Fibroblast of villous mesenchyme (primary cell): ENCODE results near the gene RFX1. TPM values are rescaled to one million over a fixed set of nuclear protein-coding genes. Genes with fewer than 3 reads are reported as not detected.

ENCODE experiments used
- DNase-seq: peaks from one replicate; pipeline ENCODE4 v3.0.0-alpha.2; 2010; ENCODE audit warnings: low read depth
- H3K4me3 ChIP-seq: 2 replicates; pipeline ENCODE4 v1.5.1; 2011; ENCODE audit warnings: low read depth, mild to moderate bottlenecking, low read length
- total RNA-seq: library from RNA; depleted of rRNA; stranded (reverse); fragments of >200 nt; gene quantifications from 2 replicates; pipeline ENCODE4 v1.2.3, GENCODE V29; 2012
- TF ChIP-seq, protein P1 (sequence below): IDR thresholded peaks from 2 replicates; pipeline ENCODE4 v1.5.1; 2012; ENCODE audit warnings: low read depth, mild to moderate bottlenecking, low read length; ENCODE audit not compliant: insufficient read depth

RFX1 gene
- total RNA-seq, 1 donor, result 2.6 TPM

DNA sequence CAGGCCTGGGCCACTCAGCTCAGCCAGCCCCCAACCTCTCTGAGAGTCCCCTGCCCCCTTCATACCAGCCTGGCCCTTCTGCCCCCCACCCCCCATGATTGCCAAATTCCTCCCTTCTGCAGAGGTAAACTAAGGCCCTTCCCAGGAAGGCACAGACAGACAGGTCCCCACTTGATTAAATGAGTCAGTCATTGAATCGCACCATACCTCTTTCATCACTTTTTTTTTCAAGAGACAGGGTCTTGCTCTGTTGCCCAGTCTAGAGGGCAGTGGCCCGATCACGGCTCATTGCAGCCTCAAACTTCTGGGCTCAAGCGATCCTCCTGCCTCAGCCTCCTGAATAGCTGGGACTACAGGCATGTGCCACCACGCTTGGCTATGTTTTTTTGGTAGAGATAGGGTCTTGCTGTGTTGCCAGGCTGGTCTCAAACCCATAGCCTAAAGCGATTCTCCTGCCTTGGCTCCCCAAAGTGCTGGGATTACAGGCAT, 73.9 kb downstream of the RFX1 start:
- TF ChIP-seq, protein P1, sequence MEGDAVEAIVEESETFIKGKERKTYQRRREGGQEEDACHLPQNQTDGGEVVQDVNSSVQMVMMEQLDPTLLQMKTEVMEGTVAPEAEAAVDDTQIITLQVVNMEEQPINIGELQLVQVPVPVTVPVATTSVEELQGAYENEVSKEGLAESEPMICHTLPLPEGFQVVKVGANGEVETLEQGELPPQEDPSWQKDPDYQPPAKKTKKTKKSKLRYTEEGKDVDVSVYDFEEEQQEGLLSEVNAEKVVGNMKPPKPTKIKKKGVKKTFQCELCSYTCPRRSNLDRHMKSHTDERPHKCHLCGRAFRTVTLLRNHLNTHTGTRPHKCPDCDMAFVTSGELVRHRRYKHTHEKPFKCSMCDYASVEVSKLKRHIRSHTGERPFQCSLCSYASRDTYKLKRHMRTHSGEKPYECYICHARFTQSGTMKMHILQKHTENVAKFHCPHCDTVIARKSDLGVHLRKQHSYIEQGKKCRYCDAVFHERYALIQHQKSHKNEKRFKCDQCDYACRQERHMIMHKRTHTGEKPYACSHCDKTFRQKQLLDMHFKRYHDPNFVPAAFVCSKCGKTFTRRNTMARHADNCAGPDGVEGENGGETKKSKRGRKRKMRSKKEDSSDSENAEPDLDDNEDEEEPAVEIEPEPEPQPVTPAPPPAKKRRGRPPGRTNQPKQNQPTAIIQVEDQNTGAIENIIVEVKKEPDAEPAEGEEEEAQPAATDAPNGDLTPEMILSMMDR, result no peak
- no peak overlapping the region for H3K4me3 ChIP-seq
- DNase-seq, result no peak

DNA sequence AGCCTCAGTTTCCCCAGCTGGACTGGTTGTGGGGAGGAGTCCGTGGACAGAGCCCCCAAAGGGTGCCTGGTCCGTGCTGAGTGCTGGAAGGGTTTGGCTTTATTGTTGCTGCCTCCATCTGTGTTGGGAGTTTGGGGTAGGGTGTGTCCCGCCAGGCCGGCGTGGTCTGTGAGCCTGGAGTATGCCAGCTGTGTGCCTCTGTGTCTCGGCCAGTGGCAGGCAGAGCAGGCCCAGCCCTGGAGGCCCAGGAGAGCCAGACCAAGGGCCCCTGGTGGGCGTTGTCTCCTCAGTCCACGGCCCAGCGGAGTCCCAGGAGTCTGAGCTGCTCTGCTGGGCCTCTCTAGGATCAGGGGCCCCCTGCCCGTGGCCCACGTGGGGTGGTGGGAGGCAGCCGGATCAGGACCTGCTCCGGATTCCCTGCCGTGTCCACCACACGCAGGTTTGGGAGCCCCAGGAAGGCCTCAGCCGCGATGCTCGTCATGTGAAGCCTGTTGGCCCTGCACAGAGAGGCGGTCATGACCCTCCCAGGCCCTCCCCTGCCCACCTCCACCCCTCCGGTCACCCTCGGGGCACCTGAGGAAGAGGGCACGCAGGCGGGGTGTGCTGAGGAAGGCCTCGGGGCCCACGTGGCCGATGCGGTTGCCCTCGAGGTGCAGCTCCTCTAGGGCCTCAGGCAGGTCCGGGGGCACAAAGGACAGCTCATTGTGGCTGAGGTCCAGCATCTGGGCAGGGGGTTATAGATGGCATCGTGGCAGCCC, 74.5 kb downstream of the RFX1 start:
- DNase-seq, result no peak
- no peak overlapping the region for H3K4me3 ChIP-seq
- TF ChIP-seq, protein P1, result no peak

DNA sequence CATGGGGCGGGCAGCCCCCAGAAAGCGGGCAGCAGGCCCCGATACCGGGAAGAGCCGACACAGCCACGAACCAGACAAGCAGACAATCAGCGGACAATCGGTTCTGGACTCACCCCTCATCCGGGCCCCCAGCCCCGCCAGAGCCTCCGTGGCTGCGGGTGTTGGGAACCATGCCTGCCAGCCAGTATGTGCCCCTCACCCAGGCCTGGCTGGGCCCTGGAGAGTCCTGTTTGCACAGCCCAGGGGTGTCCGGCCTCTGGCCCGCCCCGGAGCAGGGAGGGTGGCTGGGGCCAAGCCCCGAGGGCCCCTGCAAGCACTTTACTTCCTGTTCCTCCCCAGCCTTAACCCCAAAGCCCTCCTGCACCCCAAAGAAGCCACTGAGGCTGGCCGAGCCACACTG, 75.7 kb downstream of the RFX1 start:
- TF ChIP-seq, protein P1, result no peak
- H3K4me3 ChIP-seq, result no peak overlapping the region
- DNase-seq, result no peak

DNA sequence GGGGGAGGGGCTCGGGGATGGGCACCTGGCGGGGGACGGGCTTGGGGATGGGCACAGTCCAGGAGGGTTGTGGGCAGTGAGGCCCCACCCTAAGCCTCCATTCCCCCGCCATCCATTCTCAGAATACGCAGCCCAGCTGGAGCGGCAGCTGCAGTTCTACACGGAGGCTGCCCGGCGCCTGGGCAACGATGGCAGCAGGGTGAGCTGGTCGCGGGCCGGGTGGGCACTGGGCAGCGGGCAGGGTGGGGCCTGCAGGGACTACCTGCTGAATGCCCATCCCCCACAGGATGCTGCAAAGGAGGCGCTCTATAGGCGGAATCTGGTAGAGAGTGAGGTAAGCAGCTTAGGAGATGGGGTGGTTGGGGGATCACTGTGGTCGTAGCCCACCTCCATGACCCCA, 76.2 kb downstream of the RFX1 start:
- no peak for DNase-seq
- TF ChIP-seq, protein P1, result no peak

DNA sequence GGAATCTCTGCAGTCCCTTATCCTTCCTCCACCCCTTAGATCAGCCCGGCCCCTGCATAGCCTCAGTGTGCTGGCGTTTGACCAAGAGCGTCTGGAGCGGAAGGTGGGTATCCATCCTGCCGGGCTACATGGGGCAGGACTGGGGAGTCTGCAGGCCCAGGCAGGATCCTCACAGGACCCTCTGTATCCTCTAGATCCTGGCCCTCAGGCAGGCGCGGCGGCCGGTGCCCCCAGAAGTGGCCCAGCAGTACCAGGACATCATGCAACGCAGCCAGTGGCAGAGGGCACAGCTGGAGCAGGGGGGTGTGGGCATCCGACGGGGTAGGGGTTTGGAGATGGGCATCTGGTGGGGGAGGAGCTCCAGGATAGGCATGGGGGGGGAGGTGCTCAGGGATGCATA, 76.8 kb downstream of the RFX1 start:
- no peak overlapping the region for H3K4me3 ChIP-seq
- no peak for DNase-seq
- TF ChIP-seq, protein P1, result no peak

More for the DNA sequence above, 76.2 kb downstream of the RFX1 start:
- no peak overlapping the region for H3K4me3 ChIP-seq

DNA sequence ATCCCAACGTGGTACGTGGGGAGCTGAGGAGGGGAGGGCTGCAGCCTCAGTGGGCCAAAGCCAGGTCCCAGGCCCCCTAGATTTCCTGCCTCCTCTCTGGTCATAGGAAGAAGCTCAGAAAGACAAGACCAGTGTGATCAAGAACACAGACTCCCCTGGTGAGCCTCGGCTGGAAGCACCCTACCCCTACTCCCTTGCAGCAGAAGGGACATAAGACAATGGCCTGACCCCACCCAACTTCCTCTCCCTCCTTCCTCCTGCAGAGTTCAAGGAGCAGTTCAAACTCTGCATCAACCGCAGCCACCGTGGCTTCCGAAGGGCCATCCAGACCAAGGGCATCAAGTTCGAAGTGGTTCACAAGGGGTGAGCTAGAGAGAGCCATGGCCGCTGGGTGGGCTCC, 79.4 kb downstream of the RFX1 start:
- H3K4me3 ChIP-seq, result no peak overlapping the region
- TF ChIP-seq, protein P1, result no peak
- no peak for DNase-seq
